Measurements from ENCODE around the gene CCN6. TPM values are rescaled to one million over a fixed set of nuclear protein-coding genes. Genes with fewer than 3 reads are reported as not detected.

CCN6 gene
- total RNA-seq, 2 experiments from 2014 or later, result not detected

GRCh38 chr6:112065426-112065986 lies 11.6 kb downstream of the CCN6 start:
- TF ChIP-seq CTCF (IDR thresholded peaks at IDR 0.05), result no peak
- DNase-seq, result no peak
- no peak overlapping the region for H3K27ac Mint-ChIP-seq
- H3K27me3 Mint-ChIP-seq, result no peaks in the 10 kb centered on the region
- no peak overlapping the region for H3K4me3 ChIP-seq (ENCODE audit: low read length)
- no peak for ATAC-seq (ENCODE audit: poor library complexity)
- no peaks in the 10 kb centered on the region for H3K9me3 Mint-ChIP-seq
- intact Hi-C loops (cut with DNase I, micrococcal nuclease), result no loop called here
- H3K4me1 Mint-ChIP-seq (ENCODE audit: low read depth), result peaks cover 10% of the 10 kb centered on the region
- no peaks in the 10 kb centered on the region for H3K9me3 ChIP-seq (ENCODE audit: control insufficient read depth in 1 of 2, insufficient read depth in 1 of 2, low read length in 2 of 2)
- no peaks in the 10 kb centered on the region for H3K4me1 ChIP-seq (ENCODE audit: insufficient read depth, low read length)
- H3K4me3 Mint-ChIP-seq, result no peak overlapping the region
- no peaks in the 10 kb centered on the region for H3K27me3 ChIP-seq (ENCODE audit: control insufficient read depth in 1 of 2, insufficient read depth in 2 of 2, low read length in 2 of 2)
- ChIA-PET POLR2A (no interaction called here), CTCF (no interaction called here)
- peaks cover 10% of the 10 kb centered on the region for H3K36me3 Mint-ChIP-seq (ENCODE audit: low read depth)
- H3K36me3 ChIP-seq (ENCODE audit: insufficient read depth, low read length), result peaks cover 3% of the 10 kb centered on the region
- H3K27ac ChIP-seq (ENCODE audit: low read depth in 1 of 2, low read length in 2 of 2), result no peak overlapping the region

GRCh38 chr6:112066606-112067005 lies 12.7 kb downstream of the CCN6 start:
- Mint-ChIP-seq H3K9me3 (no peaks in the 10 kb centered on the region), H3K4me3 (no peak overlapping the region)

GRCh38 chr6:112081569-112081968 lies 27.7 kb downstream of the CCN6 start:
- Mint-ChIP-seq H3K36me3 (ENCODE audit: low read depth) (peaks cover 76% of the 10 kb centered on the region), H3K27ac (no peak overlapping the region)

More at GRCh38 chr6:112066606-112067005, 12.7 kb downstream of the CCN6 start:
- no peak overlapping the region for H3K27ac Mint-ChIP-seq
- Histone ChIP-seq H3K4me3 (ENCODE audit: low read length) (no peak overlapping the region), H3K36me3 (ENCODE audit: insufficient read depth, low read length) (peaks cover 13% of the 10 kb centered on the region), H3K27ac (ENCODE audit: low read depth in 1 of 2, low read length in 2 of 2) (no peak overlapping the region), H3K27me3 (ENCODE audit: control insufficient read depth in 1 of 2, insufficient read depth in 2 of 2, low read length in 2 of 2) (no peaks in the 10 kb centered on the region), H3K9me3 (ENCODE audit: control insufficient read depth in 1 of 2, insufficient read depth in 1 of 2, low read length in 2 of 2) (no peaks in the 10 kb centered on the region), H3K4me1 (ENCODE audit: insufficient read depth, low read length) (no peaks in the 10 kb centered on the region)
- ChIA-PET POLR2A (no interaction called here), CTCF (no interaction called here)
- intact Hi-C loops (cut with DNase I, micrococcal nuclease), result no loop called here
- ATAC-seq (ENCODE audit: poor library complexity) (no peak), DNase-seq (no peak)
- peaks cover 10% of the 10 kb centered on the region for H3K4me1 Mint-ChIP-seq (ENCODE audit: low read depth)
- no peaks in the 10 kb centered on the region for H3K27me3 Mint-ChIP-seq
- no peak for TF ChIP-seq CTCF (IDR thresholded peaks at IDR 0.05)
- H3K36me3 Mint-ChIP-seq (ENCODE audit: low read depth), result peaks cover 16% of the 10 kb centered on the region

More at GRCh38 chr6:112081569-112081968, 27.7 kb downstream of the CCN6 start:
- Histone ChIP-seq H3K9me3 (ENCODE audit: control insufficient read depth in 1 of 2, insufficient read depth in 1 of 2, low read length in 2 of 2) (no peaks in the 10 kb centered on the region), H3K4me1 (ENCODE audit: insufficient read depth, low read length) (peaks cover 2% of the 10 kb centered on the region), H3K27me3 (ENCODE audit: control insufficient read depth in 1 of 2, insufficient read depth in 2 of 2, low read length in 2 of 2) (no peaks in the 10 kb centered on the region), H3K36me3 (ENCODE audit: insufficient read depth, low read length) (peaks cover 53% of the 10 kb centered on the region), H3K4me3 (ENCODE audit: low read length) (no peak overlapping the region), H3K27ac (ENCODE audit: low read depth in 1 of 2, low read length in 2 of 2) (no peak overlapping the region)
- Mint-ChIP-seq H3K9me3 (no peaks in the 10 kb centered on the region), H3K4me1 (ENCODE audit: low read depth) (peaks cover 11% of the 10 kb centered on the region), H3K4me3 (no peak overlapping the region), H3K27me3 (no peaks in the 10 kb centered on the region)
- intact Hi-C loops (cut with DNase I, micrococcal nuclease), result loop anchor here in 1 of 2 experiments (10.0 kb wide), 1 partner anchor 1897 kb away; the partner anchor contains the start of gene CDC40
- no peak for TF ChIP-seq CTCF (IDR thresholded peaks at IDR 0.05)
- ATAC-seq (ENCODE audit: poor library complexity) (no peak), DNase-seq (no peak)
- POLR2A ChIA-PET, result no interaction called here
- CTCF ChIA-PET, result interaction anchor here (1.4 to 1.6 kb wide), 2 partner anchors 9 to 10 kb away, joined by 3 read pairs; no protein-coding TSS in a partner anchor
